Fibroblast of skin of left quadriceps (primary cell): ENCODE data around the gene PPFIA4.
A peak's percentile ranks its signal among the peaks of the same experiment; 100 is the strongest.

Experiments used
- DNase-seq, 2 experiments: peaks; one replicate each; pipeline ENCODE4 v3.0.0-alpha.2; 2013; ENCODE audit warnings: low read depth in 2 of 2

The PPFIA4 gene

GRCh38 chr1:203099805-203100515 lies 73.7 kb downstream of the PPFIA4 start:
- DNase-seq = no peak

GRCh38 chr1:203100516-203100869 lies 74.2 kb downstream of the PPFIA4 start:
- no peak for DNase-seq

- no peak for DNase-seq
Measured at GRCh38 chr1:203101813-203102634, 75.7 kb downstream of the PPFIA4 start.

GRCh38 chr1:203103216-203103615 lies 76.9 kb downstream of the PPFIA4 start:
- no peak for DNase-seq

GRCh38 chr1:203103829-203104495 lies 77.7 kb downstream of the PPFIA4 start:
- no peak for DNase-seq

- DNase-seq = no peak
Measured at GRCh38 chr1:203104789-203105390, 78.6 kb downstream of the PPFIA4 start.

GRCh38 chr1:203112475-203112874 lies 86.2 kb downstream of the PPFIA4 start:
- DNase-seq = no peak

- no peak for DNase-seq
Measured at GRCh38 chr1:203113308-203113707, 87.0 kb downstream of the PPFIA4 start.

GRCh38 chr1:203114202-203114601 lies 87.9 kb downstream of the PPFIA4 start:
- DNase-seq = no peak

GRCh38 chr1:203116091-203116820 lies 90.0 kb downstream of the PPFIA4 start:
- no peak for DNase-seq

GRCh38 chr1:203117611-203118575 lies 91.6 kb downstream of the PPFIA4 start:
- DNase-seq = peak; percentile 18 to 25

- no peak for DNase-seq
Measured at GRCh38 chr1:203120325-203121153, 94.2 kb downstream of the PPFIA4 start.

- DNase-seq = no peak
Measured at GRCh38 chr1:203121186-203122015, 95.1 kb downstream of the PPFIA4 start.

GRCh38 chr1:203122159-203122558 lies 95.9 kb downstream of the PPFIA4 start:
- no peak for DNase-seq

GRCh38 chr1:203124011-203124410 lies 97.7 kb downstream of the PPFIA4 start:
- DNase-seq = no peak

- no peak for DNase-seq
Measured at GRCh38 chr1:203124546-203125317, 98.4 kb downstream of the PPFIA4 start.

GRCh38 chr1:203126151-203126865 lies 100.0 kb downstream of the PPFIA4 start:
- peak in 1 of 2 experiments; percentile 10 for DNase-seq
